K562 (cell line): Measurements from ENCODE around the gene BCO1. TPM values are rescaled to one million over a fixed set of nuclear protein-coding genes. Genes with fewer than 3 reads are reported as not detected.

Source experiments
- ATF1 ChIP-seq, 2 experiments: fragments of 450-650 bp in 1 of 2; IDR thresholded peaks; 2 replicates each; pipeline ENCODE4 v1.6.1; 2016; ENCODE audit warnings: missing compliant biosample characterization in 1 of 2, missing genetic modification characterization in 1 of 2
- CTCFL ChIP-seq: IDR thresholded peaks from 2 replicates; pipeline ENCODE4 v1.6.1; 2011; ENCODE audit warnings: borderline replicate concordance, low read depth, mild to moderate bottlenecking, moderate library complexity, low read length; ENCODE audit not compliant: insufficient read depth, poor library complexity, severe bottlenecking
- DEAF1 ChIP-seq: fragments of 450-650 bp; formaldehyde crosslinking; IDR thresholded peaks from 2 replicates; pipeline ENCODE4 v1.4.0; 2020; ENCODE audit warnings: mild to moderate bottlenecking, moderate library complexity
- ESRRA ChIP-seq: fragments of 450-650 bp; IDR thresholded peaks from 2 replicates; pipeline ENCODE4 v1.6.1; 2014; ENCODE audit warnings: low read depth, mild to moderate bottlenecking, moderate library complexity, borderline replicate concordance
- FOSL1 ChIP-seq: fragments of 200-800 bp; sonication (Bioruptor generic); conservative IDR thresholded peaks from 2 replicates; pipeline ENCODE4 v1.6.1; 2016; ENCODE audit warnings: missing genetic modification characterization, missing compliant biosample characterization
- FOXK1 ChIP-seq: sonication (generic); formaldehyde crosslinking; IDR thresholded peaks from 2 replicates; pipeline ENCODE4 v1.8.0; 2022; ENCODE audit warnings: missing genetic modification reagents, mild to moderate bottlenecking, borderline replicate concordance
- FOXK2 ChIP-seq, 2 experiments: fragments of 450-650 bp; IDR thresholded peaks in 1 of 2; conservative IDR thresholded peaks in 1 of 2; 2 replicates each; pipeline ENCODE4 v1.6.1; 2016; ENCODE audit warnings: low read depth in 2 of 2, mild to moderate bottlenecking in 1 of 2
- HDAC1 ChIP-seq, 2 experiments: fragments of 450-650 bp; IDR thresholded peaks; 2 replicates each; pipeline ENCODE4 v1.6.1; 2016 to 2017; ENCODE audit warnings: inconsistent platforms in 1 of 2, mild to moderate bottlenecking in 1 of 2, moderate library complexity in 1 of 2
- HNRNPK ChIP-seq: fragments of 200-400 bp; formaldehyde crosslinking; IDR thresholded peaks from one replicate; pipeline ENCODE4 v1.6.1; 2018; ENCODE audit warnings: mild to moderate bottlenecking, low read depth, low read length; ENCODE audit not compliant: poor library complexity, severe bottlenecking
- NCOA4 ChIP-seq: fragments of 450-650 bp; IDR thresholded peaks from 2 replicates; pipeline ENCODE4 v1.6.1; 2018; ENCODE audit warnings: mild to moderate bottlenecking; ENCODE audit not compliant: partially characterized antibody
- NRF1 ChIP-seq, 2 experiments: fragments of 450-650 bp; IDR thresholded peaks in 1 of 2; conservative IDR thresholded peaks in 1 of 2; 2 replicates each; pipeline ENCODE4 v1.6.1; 2014; ENCODE audit warnings: mild to moderate bottlenecking in 2 of 2
- PHF21A ChIP-seq: fragments of 450-650 bp; IDR thresholded peaks from 2 replicates; pipeline ENCODE4 v1.6.1; 2017; ENCODE audit warnings: low read depth, borderline replicate concordance
- POLR2AphosphoS5 ChIP-seq: IDR thresholded peaks from 2 replicates; pipeline ENCODE4 v1.6.1; 2011; ENCODE audit warnings: mild to moderate bottlenecking, low read depth, low read length, moderate library complexity; ENCODE audit not compliant: control insufficient read depth, insufficient read depth
- RBM25 ChIP-seq: fragments of 200-400 bp; formaldehyde crosslinking; IDR thresholded peaks from 2 replicates; pipeline ENCODE4 v1.6.1; 2018; ENCODE audit warnings: low read length, low read depth, moderate library complexity; ENCODE audit not compliant: severe bottlenecking
- SLC30A9 ChIP-seq: fragments of 250-450 bp; sonication (Bioruptor Pico); IDR thresholded peaks from 2 replicates; pipeline ENCODE4 v1.8.0; 2022; ENCODE audit warnings: mild to moderate bottlenecking, moderate library complexity
- SMARCC2 ChIP-seq: fragments of 450-650 bp; IDR thresholded peaks from 2 replicates; pipeline ENCODE4 v1.6.1; 2017; ENCODE audit warnings: antibody characterized with exemption, moderate library complexity, mild to moderate bottlenecking, low read depth
- U2AF2 ChIP-seq: fragments of 200-400 bp; formaldehyde crosslinking; optimal IDR thresholded peaks from 2 replicates; pipeline ENCODE3; 2017; ENCODE audit warnings: low read depth, mild to moderate bottlenecking, low read length
- ZNF224 ChIP-seq: sonication (generic); formaldehyde crosslinking; IDR thresholded peaks from 2 replicates; pipeline ENCODE4 v1.8.0; 2022; ENCODE audit warnings: mild to moderate bottlenecking, missing genetic modification reagents
- ZNF41 ChIP-seq: fragments of 250-450 bp; sonication (Bioruptor Pico); conservative IDR thresholded peaks from 2 replicates; pipeline ENCODE4 v1.4.0; 2020; ENCODE audit warnings: mild to moderate bottlenecking
- ZSCAN32 ChIP-seq: fragments of 450-650 bp; formaldehyde crosslinking; IDR thresholded peaks from 2 replicates; pipeline ENCODE4 v1.4.0; 2020; ENCODE audit warnings: mild to moderate bottlenecking, moderate library complexity
- polyA plus RNA-seq, 8 experiments: library from polyadenylated mRNA; depleted of rRNA in 4 of 8; stranded (reverse) in 5 of 8; unstranded in 3 of 8; fragments of >200 nt; fragmentation: Nextera tagmentation in 2 of 8; fragmentation: Illumina TruSeq in 1 of 8; extraction: Ambion mirVana in 2 of 8; extraction: Trizol in 1 of 8; gene quantifications; 2 replicates each; pipeline versions ENCODE4 v1.2.1 to v1.2.3, GENCODE V29; 2011 to 2014; ENCODE audit warnings: inconsistent platforms in 1 of 8, missing spikeins in 1 of 8
- total RNA-seq, 7 experiments: library from RNA; depleted of rRNA in 6 of 7; stranded (reverse); fragments of >200 nt in 6 of 7; fragmentation: Illumina TruSeq in 2 of 7; extraction: Trizol in 2 of 7; gene quantifications; 2 replicates each; pipeline versions ENCODE4 v1.2.1 to v1.2.3, GENCODE V29; 2011 to 2021; ENCODE audit warnings: low replicate concordance in 1 of 7

BCO1 gene
- total and polyA plus RNA-seq, 9 of the 15 experiments (the other 6 are each of a cell fraction or from before 2014, with no cell fraction given): not detected

DNA sequence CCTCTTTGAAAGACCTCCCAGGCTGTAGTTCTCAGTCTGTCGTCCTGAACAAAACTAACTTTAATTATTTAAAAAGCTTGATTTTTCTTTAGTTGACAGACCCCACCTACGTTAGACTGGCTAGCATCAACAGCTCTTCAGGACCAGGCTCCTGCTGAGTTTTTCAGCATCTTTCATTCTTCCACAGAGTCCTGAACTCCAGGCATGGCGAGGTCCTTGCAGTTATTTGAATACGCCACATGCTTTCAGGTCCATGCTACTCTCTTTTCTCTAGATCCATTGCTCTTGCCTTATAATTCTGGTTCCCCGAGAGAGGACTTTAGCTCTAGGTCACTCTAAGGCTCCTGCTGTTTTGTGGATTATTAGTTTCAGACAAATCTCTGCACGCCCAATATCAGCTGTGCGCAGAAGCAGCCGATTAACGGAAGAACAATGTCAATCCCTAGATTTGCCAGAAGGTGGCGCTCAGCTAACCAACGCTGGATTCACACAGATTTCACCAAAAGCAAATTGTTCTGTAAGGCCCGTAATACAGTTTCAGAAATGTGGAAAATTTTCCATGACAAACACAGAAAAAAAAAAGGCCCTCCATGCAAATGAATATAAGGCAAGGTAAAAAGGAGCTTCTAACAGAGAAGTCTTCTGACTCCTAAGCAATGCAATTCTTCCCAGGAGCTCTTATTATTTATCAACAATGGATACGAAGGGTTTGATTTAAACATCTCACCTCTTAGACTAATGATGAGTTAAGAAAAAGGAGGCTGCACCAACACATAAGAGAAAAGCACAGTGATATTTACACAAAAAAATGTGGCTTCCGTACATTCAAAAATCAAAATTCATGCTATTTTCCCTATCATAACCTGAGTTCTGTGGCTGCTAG, 33.5 kb upstream of the BCO1 start (continued):
- TF ChIP-seq NRF1 (conservative IDR thresholded peaks at IDR 0.05 in 1 of 2, IDR thresholded peaks at IDR 0.05 in 1 of 2) (peak; percentile 78 to 82), DEAF1 (CRISPR knock-in tag) (0 out of 2 replicates have a peak, but pooled peaks have one; percentile 13), FOSL1 (tag) (no peak), U2AF2 (no peak), RBM25 (no peak), CTCFL (no peak), ZNF41 (CRISPR knock-in tag) (no peak), ATF1 (CRISPR knock-in tag; IDR thresholded peaks at IDR 0.05) (no peak), ATF1 (tag; IDR thresholded peaks at IDR 0.05) (0 out of 2 replicates have a peak, but pooled peaks have one; percentile 14), ZSCAN32 (CRISPR knock-in tag) (no peak), FOXK2 (conservative IDR thresholded peaks at IDR 0.05 in 1 of 2, IDR thresholded peaks at IDR 0.05 in 1 of 2; ENCODE audit: low read depth in 2 of 2) (no peak), SLC30A9 (CRISPR knock-in tag) (no peak), SMARCC2 (no peak), HDAC1 (IDR thresholded peaks at IDR 0.05) (peak in 1 of 2 experiments; percentile 29; a peak in 1 of 4 replicates), PHF21A (0 out of 2 replicates have a peak, but pooled peaks have one; percentile 70), HNRNPK (no peak), ZNF224 (CRISPR knock-in tag) (no peak), ESRRA (no peak), POLR2AphosphoS5 (no peak), NCOA4 (no peak), FOXK1 (CRISPR knock-in tag) (no peak)
